GM12873 (cell line): ENCODE measurements around the gene GPATCH3.

Source experiments
- TF ChIP-seq, protein P1 (sequence below): IDR thresholded peaks from 2 replicates; pipeline ENCODE4 v1.5.1; 2012; ENCODE audit warnings: low read depth, mild to moderate bottlenecking, moderate library complexity, low read length, control low read depth; ENCODE audit not compliant: insufficient read depth; ENCODE audit errors: missing control alignments

GPATCH3 gene

DNA sequence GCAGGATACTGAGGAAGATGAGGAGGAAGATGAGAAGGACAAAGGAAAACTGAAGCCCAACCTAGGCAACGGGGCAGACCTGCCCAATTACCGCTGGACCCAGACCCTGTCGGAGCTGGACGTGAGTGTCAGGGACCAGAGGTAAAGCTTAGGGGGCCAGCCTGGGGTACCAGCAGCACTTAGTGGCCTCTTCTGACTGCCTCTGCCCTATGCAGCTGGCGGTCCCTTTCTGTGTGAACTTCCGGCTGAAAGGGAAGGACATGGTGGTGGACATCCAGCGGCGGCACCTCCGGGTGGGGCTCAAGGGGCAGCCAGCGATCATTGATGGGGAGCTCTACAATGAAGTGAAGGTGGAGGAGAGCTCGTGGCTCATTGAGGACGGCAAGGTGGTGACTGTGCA lies 42.4 kb upstream of the GPATCH3 start:
- TF ChIP-seq, protein P1, sequence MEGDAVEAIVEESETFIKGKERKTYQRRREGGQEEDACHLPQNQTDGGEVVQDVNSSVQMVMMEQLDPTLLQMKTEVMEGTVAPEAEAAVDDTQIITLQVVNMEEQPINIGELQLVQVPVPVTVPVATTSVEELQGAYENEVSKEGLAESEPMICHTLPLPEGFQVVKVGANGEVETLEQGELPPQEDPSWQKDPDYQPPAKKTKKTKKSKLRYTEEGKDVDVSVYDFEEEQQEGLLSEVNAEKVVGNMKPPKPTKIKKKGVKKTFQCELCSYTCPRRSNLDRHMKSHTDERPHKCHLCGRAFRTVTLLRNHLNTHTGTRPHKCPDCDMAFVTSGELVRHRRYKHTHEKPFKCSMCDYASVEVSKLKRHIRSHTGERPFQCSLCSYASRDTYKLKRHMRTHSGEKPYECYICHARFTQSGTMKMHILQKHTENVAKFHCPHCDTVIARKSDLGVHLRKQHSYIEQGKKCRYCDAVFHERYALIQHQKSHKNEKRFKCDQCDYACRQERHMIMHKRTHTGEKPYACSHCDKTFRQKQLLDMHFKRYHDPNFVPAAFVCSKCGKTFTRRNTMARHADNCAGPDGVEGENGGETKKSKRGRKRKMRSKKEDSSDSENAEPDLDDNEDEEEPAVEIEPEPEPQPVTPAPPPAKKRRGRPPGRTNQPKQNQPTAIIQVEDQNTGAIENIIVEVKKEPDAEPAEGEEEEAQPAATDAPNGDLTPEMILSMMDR, result no peak

DNA sequence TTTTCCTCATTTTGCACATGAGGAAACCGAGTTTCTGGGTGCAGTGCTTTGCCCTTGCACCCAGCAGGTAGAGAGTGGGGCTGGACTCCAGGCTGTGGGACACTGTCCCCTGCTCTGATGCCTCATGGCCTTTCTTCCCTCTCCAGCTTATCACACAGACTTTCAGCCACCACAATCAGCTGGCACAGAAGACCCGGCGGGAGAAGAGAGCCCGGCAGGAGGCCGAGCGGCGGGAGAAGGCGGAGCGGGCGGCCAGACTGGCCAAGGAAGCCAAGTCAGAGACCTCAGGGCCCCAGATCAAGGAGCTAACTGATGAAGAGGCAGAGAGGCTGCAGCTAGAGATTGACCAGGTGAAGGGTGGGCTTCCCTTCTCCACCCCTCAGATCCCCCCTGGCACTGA lies 41.0 kb upstream of the GPATCH3 start:
- TF ChIP-seq, protein P1, result no peak

DNA sequence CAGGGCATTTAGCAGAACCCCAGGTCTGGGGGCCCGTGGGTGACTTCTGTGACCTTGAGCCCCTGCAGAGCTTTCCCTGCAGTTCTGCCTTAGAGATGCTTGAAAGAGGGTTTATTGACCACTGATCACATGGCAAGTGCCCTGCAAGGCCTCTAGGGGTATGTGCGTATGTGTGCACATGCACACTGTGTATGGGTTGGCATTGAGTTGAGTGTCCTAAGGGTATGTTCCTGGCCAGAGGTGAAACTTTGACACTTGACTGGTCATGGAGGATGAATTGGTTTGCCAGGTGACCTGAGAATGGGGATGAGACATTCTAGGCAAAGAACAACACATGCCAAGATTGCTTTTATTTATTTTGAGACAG lies 38.4 kb upstream of the GPATCH3 start:
- TF ChIP-seq, protein P1, result no peak

DNA sequence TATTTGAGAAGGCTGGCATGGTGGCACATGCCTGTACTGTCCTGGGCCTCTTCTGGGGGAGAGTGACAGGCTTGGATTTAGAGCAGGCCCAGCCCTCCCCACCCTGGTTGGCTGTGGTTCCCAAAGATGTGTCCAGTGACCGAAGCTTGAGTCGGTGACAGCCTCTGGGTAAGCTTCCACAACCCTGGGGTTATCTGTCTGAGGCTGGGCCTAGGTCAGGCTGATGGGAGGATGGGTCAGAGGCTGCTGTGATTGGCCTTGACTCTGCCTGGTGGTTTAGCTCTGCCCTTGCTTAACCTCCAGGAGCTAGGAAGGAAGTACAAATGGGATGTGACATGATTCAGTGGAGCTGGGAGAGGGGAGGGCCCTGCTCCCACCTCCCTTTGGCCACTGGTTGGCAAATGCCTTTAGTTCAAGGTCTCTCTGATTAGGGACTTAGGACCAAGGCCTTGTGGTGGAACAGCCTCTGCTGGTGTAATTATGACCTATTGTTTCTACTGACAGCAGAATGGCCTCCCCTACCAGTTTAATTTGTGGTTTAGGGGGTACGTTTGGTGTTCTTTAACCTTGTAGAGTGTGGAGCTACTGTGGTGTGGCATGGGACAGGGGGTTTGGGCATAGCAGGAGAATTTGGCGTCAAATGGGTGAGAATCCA lies 37.9 kb upstream of the GPATCH3 start:
- TF ChIP-seq, protein P1, result no peak

DNA sequence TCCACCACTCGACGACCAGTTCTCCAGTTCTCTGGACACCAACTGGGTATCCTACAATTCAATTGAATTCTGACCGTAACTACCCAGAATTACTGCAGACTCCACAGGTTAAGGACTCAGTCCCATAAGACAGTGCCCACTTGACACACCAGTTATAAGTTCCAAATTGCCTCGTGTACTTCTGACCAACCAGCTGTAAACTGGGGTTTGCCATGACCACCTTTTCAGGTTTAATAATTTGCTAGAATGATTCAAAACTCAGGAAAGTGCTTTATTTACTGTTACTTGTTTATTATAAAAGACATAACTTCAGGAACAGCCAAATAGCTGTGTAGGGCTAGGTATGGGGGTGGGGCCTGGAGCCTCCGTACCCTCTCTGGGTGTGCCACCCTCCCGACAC lies 36.6 kb upstream of the GPATCH3 start:
- TF ChIP-seq, protein P1, result no peak

DNA sequence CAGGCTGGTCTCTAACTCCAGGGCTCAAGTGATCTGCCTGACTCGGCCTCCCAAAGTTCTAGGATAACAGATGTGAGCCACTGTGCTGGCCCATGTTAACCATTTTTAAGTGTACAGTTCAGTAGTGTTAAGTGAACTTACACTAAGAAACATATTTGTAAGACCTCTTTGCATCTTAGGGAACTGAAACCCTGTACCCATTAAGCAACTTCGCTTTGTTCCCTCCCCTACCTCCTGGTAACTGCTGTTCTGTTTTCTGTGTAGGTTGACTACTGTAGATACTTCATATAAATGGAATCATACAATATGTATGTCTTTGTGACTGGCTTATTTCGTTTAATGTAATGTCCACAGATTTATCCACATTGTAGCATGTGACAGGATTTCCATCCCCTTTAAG lies 32.3 kb upstream of the GPATCH3 start:
- TF ChIP-seq, protein P1, result no peak

DNA sequence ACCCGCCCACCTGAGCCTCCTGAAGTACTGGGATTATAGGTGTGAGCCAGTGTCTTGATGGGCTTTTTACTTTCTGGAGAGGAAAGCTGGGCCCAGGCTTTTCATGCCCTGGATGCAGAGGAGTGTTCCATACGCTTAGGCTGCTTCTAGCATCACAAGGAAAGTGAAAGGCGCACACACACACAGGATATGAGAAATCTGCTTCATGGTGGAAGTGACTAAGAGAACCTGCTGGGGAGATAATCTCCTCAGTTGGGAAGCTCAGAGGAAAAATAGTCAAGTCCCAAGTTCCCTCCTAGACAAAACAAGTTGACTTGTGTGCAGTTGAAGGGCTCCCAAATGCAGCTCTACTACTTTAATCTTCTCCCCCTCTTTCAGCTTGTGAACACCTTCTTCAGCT lies 23.4 kb upstream of the GPATCH3 start:
- TF ChIP-seq, protein P1, result no peak
